Activated CD4-positive, alpha-beta T cell treated with anti-CD3 and anti-CD28 coated beads, Interleukin-2, amount 50 U/mL, for 1 hour (primary cell): ENCODE measurements around the gene NAA80.
"Not testable (repeated sequence)": the region's sequence is repeated elsewhere in the genome, so short reads cannot be mapped to it uniquely, and the experiment has no call there.

ENCODE experiments used
- DNase-seq: peaks from one replicate; pipeline ENCODE4 v3.0.0-alpha.2; 2020

The NAA80 gene

GRCh38 chr3:50288387-50289007 is 10.7 kb downstream of the NAA80 start:
- DNase-seq = no peak

GRCh38 chr3:50287262-50287661 is 11.9 kb downstream of the NAA80 start:
- DNase-seq = no peak

- no peak for DNase-seq
Observed at GRCh38 chr3:50286322-50287227, 12.6 kb downstream of the NAA80 start.

- DNase-seq = not testable (repeated sequence)
Observed at GRCh38 chr3:50284121-50284520, 15.1 kb downstream of the NAA80 start.

GRCh38 chr3:50279255-50280016 is 19.8 kb downstream of the NAA80 start:
- DNase-seq = no peak

GRCh38 chr3:50278880-50279224 is 20.4 kb downstream of the NAA80 start, which contains the start of gene LSMEM2:
Gene LSMEM2 (plus strand): TSS chr3:50279087. CDS start chr3:50279114, 27 bp downstream.
- DNase-seq = no peak

GRCh38 chr3:50278123-50278879 is 20.9 kb downstream of the NAA80 start:
- DNase-seq = no peak

GRCh38 chr3:50276762-50277101 is 22.5 kb downstream of the NAA80 start:
- no peak for DNase-seq

GRCh38 chr3:50275996-50276761 is 23.0 kb downstream of the NAA80 start:
- DNase-seq = no peak

- DNase-seq = no peak
Observed at GRCh38 chr3:50275141-50275995, 23.8 kb downstream of the NAA80 start.

GRCh38 chr3:50274371-50275104 is 24.7 kb downstream of the NAA80 start:
- DNase-seq = peak; percentile 76

GRCh38 chr3:50273689-50274065 is 25.5 kb downstream of the NAA80 start:
- DNase-seq = no peak

GRCh38 chr3:50272911-50273688 is 26.1 kb downstream of the NAA80 start:
- DNase-seq = peak; percentile 86

GRCh38 chr3:50272538-50272910 is 26.7 kb downstream of the NAA80 start:
- DNase-seq = not testable (repeated sequence)

- no peak for DNase-seq
Observed at GRCh38 chr3:50271314-50271936, 27.8 kb downstream of the NAA80 start.

GRCh38 chr3:50270422-50271224 is 28.6 kb downstream of the NAA80 start:
- DNase-seq = no peak

- no peak for DNase-seq
Observed at GRCh38 chr3:50269977-50270413, 29.2 kb downstream of the NAA80 start.

GRCh38 chr3:50269460-50269859 is 29.7 kb downstream of the NAA80 start:
- no peak for DNase-seq
